GM21717 (cell line): ENCODE results near the gene IP6K3.

Source experiments
- ATAC-seq: cut with Tn5 transposase; IDR thresholded peaks from one replicate; pipeline ENCODE4 v1.9.1; 2021; ENCODE audit warnings: mild to moderate bottlenecking, moderate library complexity; ENCODE audit not compliant: unreplicated experiment

IP6K3 gene

DNA sequence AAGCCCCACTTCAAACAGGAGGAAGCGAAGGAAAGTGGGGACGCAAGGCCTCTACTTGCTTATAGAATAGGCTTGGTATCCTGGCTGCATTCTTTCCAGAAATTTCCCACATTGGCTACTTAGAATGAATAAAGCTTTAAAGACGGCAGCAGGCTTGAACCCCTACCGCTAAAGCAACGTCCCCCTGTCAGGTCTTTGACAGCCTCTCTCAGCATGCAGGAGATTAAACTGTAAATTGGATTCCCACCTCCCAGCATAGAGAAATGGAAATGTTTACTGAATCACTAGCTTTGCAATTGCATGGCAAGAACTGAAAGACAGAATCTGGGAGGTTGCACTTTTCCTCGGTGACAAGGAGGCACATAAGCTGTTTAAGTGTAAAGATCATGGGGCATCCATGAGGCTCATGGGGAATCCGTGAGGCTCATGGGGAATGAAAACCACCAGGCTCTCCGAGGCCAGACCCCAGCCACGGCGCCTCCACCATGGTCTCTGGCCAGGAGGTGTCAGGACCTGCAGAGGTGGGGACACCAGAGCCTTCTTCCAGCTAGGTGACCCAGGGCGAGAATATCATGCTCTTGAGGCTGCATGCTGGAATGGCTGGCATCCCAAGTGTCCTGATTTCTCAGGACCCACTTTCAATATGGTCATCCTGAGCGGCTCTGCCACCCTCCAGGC, 31.9 kb upstream of the IP6K3 start:
- ATAC-seq, result no peak

DNA sequence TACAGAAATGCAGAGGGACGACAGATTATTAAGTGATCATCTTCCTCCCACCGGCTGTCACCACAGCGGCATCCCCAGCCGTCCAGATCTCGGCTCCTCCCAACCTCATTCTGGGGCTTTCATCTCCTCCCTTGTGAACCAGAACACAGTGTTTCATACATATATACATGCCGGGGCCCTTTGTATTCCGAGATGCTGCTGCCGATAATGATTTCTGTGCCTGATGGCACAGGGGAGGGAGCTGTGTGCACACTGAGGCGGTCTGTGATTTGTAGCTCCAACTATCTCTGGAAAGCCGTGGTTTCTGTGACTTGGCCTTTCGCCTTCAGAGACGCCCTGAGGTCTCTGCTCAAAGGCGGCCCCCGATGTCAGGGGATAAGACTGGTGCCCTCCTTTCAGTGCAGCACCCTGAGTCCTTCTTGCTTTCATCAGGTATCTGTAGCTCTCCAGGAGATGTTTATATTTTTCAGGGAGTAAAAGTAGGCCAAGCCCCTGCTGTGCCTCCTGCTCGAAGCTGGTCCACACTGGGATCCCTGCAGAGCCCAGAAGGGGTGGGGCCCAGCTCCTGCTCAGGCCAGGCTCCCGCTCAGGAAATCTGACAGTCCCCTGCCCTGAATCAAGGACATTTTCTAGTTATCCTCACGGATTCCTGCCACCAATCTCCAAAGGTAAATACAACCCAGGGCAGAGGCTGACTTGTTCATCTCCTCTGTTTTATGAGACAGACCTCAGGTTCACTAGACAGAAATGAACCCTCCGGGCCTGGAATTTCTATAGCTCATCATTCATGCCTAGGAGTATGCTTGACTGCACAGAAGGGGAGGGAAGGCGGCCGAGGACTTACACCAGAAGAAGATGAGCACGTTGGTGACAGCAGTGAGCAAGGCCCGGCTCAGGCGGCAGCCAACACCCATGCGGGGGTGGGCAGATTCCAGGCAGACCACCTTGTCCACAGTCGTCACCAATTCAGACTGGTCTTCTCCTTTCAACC, 31.0 kb upstream of the IP6K3 start:
- no peak for ATAC-seq

- ATAC-seq, result no peak
Measured at GRCh38 chr6:33776764-33777163, 30.1 kb upstream of the IP6K3 start.

GRCh38 chr6:33776186-33776585, 29.5 kb upstream of the IP6K3 start:
- ATAC-seq, result no peak

DNA sequence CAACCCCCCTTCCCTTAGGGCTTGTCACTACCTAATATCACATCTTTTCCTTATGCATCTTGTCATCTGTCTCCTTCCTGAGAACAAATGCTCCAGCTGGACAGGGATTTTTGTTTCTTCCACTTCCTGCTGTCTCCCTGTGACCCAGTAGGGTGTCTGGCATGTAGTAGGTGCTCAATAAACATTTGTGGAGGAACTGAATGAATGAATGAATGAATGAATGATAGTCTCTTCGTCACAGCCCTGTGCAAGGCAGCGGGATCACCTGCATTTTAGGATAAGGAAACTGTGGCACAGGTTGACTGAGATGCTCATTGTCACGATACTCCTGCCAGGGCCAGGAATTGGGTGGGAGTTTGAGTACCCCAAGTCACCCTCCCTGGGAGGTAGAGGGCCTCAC, 28.1 kb upstream of the IP6K3 start:
- ATAC-seq, result no peak

DNA sequence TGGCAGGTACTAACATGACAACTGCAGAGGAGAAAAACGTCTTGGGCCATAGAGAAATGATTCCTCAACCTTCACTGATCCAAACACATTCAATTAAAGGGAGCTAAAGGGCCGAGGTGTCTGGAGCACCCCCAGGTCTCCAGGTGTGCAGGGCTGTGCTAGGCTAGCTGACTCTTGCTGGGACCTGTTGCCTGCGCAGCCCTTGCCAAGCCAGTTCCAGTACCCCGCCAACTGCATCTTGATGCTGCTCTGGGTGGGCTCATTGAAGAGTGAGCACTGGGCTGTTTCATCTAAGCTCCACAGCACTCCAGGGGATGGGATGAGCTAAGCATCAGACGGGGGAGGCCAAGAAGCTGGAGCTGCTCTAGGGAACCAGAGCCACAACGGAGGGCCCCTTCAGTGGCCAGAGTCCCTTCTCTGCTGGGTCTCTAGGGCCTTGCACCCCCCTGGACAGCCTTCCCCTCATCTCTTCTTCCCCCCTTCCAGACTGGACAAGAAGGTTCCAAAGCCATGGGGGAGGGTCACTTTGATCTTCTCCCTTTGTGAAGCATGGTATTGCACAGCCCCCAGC, 26.3 kb upstream of the IP6K3 start:
- ATAC-seq, result no peak

DNA sequence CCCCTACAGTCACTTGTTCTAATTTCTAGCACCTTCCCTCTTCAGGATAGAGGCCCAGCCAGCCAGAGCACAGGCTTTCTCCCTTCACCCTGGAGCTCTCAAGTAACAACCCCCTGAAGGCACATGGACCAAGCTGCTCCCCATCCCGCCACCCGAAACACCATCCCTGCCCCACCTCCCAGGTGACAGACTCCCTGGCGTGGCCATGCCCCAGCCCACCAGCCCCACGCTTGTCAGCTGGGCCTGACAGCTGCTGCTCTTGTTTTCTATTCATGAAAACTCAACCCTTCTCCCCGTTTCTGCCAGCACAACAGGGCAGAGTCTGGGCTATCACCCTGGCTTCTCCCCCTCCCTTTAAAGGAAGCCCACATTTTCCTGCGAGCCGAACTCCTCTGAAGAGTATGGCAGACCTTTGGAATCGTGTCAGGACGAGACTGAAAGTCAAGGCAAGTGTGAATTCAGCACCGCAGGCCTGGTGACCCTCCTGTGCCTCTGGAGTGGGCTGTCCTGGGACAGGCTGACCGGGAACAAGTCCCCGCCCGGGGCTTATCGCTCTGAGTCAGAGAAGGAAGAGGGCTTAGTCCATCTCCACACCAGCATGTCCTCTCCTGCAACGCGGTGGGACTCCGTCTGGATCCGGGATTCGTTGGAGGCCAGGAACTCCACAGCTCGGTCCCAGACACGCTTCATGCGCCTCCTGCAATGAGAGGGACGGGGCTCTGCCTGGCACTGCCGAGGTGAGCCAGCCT, 25.6 kb upstream of the IP6K3 start:
- ATAC-seq, result no peak

DNA sequence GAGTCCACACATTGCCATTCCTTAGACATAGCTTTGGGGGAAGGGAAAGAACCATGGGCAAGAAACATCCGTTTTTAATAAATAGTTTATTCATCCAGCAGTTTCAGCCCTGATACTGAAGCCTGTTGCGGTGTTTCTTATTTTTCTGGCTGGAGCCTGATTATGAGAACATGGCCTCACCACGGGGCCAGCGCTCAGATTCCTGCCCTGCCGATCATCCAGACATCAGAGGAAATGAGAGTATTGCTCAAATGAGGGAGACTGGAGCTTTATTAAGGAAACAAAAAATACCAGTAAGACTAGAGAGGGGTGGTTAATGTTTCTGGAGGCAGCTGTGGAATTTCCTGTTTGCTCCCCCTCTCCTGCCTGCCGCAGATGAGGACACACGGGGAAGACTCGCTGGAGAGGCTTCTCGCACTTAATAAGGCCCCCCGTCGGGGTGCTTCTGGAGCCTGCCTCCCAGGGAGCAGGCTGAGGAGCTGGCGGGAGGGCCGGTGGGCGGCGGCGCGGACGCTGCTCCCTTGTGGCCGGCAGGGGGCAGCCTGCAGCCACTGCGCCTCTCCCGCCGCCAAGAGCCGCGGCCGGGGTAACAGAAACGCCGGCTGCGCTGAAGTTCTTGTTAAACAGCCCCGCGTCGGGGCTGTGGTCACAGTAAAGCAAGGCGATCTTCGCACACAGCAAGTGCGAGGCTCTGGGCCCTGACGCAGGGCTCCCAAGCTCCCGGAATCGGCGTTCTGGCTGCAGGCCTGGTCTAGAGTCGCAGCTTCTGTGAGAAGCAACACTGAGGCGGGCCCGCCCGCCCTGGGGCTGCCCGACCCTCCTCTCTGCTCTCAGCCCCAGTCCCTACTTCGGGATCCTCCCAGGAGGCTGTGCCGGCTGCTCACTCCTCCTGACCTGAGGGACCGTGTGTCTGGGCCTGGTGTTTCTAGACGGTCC, 24.7 kb upstream of the IP6K3 start:
- ATAC-seq, result no peak

DNA sequence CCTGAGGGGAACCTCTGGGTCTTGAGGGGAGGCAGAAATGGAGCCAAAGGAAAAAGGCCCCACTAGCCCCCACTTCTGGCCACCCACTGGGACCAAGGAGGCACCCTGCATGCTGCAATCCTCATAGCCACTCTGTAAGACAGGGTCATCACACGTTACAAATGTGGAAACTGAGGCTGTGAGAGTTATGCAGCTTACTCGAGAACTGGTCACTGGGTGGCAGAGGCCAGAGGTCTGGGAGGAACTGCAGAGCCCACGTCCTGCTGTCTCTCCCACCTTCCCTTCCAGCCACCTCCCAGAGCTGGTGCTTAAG, 24.1 kb upstream of the IP6K3 start:
- ATAC-seq, result no peak

DNA sequence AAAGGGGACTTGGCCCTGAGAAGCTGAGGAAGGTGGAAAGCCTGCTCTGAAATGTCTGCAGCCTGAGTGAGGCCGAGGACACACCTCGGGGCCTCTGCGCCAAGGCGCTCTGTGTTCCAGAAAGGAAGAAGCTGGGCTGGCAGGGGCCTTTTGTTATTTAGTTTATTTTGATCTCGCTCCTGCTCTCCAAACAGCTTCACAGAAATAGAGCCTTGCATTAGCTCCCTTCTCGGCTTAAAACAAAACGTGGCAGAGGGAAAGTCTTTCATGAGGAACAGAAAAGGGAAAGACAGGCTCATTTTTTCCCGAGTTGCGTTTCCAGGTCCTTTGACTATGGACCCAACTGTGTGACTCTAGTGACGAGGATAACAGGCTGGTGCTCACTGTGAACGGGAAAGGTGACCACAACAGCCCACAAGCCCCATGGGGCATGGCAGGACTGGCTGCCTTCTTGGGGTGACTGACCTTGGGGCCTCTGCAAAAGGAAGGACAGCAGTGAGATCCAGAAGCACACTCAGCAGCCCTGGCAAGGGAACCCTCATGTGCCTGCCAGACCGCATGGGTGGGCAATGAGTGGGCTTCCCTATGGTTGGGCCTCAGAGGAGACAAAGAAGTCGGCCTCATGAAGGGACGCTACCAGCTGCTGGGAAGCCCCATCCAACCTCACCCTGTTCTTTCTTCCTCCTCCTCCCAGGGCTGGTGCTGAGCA, 23.6 kb upstream of the IP6K3 start:
- ATAC-seq, result no peak

- ATAC-seq, result no peak
Measured at GRCh38 chr6:33769248-33769821, 22.6 kb upstream of the IP6K3 start.

GRCh38 chr6:33768644-33769120, 22.0 kb upstream of the IP6K3 start:
- no peak for ATAC-seq

DNA sequence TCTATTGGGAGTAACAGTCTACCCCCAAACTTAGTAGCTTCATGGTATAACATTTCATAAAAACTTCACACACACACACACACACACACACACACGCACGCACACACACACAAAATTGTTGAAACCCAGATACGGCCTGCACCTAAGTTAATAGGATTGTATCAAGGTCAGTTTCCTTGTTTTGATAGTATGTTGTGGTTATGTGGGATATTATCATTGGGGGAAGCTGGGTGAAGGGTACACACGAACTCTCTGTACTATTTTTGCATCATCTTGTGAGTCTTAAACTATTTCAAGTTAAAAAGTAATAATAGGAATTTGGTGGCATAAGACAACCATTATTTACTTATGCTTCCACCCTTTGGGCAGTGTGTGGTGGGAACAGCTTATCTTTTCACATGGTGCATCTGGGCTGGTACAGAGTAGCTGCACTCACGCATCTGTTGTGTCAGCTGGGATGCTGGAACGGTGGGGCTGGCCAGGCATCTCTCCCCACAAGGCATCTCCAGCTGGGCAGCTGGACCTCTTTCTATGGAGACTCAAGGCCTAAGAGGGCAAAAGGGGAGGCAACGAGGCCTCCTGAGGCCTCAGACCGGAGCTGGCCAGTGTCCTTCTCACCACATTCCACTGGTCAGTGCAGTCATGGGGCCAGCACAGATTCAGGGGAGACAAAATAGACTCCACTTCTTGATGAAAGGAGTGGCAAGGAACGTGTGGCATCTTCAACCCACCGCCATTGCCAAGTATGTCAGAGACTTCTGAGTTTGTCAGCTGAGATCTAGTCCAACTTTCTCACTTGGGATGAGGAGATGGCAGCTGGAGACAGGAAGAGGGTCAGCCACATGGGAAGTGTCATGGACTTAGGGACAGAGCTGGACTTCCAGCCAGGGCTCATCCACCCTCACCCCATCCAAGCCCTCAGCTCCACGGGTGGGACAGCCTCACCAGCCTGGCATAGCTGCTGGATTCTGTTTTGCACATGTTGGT, 20.5 kb upstream of the IP6K3 start:
- ATAC-seq, result no peak

DNA sequence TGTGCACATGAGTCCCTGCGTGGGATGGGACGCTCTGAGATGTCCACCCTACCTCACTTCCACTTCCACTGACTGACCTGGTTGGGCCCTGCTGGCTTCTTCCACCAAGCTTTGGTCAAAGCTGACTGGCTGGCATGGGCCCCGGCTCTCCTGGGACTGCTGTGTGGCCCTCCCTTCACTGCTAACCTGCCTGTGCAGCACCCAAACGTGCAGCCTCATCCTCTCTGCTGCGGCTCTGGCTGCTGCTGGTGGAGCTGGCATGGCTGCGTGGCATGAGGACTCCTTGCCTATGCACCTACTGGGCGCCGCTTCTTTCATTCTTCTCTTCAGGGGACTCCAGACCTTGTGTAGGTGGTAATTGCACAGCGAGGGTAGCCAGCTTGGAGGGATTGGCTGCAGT, 18.7 kb upstream of the IP6K3 start:
- ATAC-seq, result no peak

- no peak for ATAC-seq
Measured at GRCh38 chr6:33764036-33764435, 17.3 kb upstream of the IP6K3 start.

GRCh38 chr6:33763483-33763882, 16.8 kb upstream of the IP6K3 start:
- no peak for ATAC-seq

DNA sequence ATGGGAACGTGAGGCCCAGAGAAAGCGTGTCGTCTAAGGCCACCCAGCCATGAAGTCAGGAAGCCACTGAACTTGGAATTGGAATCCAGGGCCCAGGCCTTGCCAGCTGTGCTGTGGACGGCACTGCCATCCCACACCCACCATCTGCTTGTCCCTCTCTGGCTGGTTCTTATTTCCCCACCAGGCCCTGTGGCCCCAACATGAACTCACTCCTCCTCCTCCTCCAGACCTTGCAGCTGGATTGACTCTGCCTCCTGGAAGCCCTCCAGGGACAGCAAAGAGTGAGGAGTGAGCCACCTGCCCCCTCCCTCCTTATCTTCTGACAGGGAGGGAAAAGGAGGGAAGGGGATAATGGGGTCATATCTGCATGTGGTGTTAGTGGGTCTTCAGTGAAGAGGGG, 16.0 kb upstream of the IP6K3 start:
- ATAC-seq, result no peak
